Activated CD8-positive, alpha-beta memory T cell treated with anti-CD3 and anti-CD28 coated beads, Interleukin-2, amount 50 U/mL, for 24 hours (primary cell): ENCODE data around the gene ABHD17C.
"Not testable (repeated sequence)": the region's sequence is repeated elsewhere in the genome, so short reads cannot be mapped to it uniquely, and the experiment has no call there.

Experiments
- DNase-seq: peaks from one replicate; pipeline ENCODE4 v3.0.0-alpha.2; 2020; ENCODE audit errors: extremely low read depth

Gene ABHD17C

GRCh38 chr15:80730926-80731325, 35.8 kb downstream of the ABHD17C start:
- no peak for DNase-seq

GRCh38 chr15:80732167-80732566, 37.1 kb downstream of the ABHD17C start:
- no peak for DNase-seq

- DNase-seq = no peak
Observed at GRCh38 chr15:80732818-80733217, 37.7 kb downstream of the ABHD17C start.

- DNase-seq = no peak
Observed at GRCh38 chr15:80733460-80733859, 38.4 kb downstream of the ABHD17C start.

- no peak for DNase-seq
Observed at GRCh38 chr15:80735344-80735743, 40.2 kb downstream of the ABHD17C start.

- no peak for DNase-seq
Observed at GRCh38 chr15:80736560-80736959, 41.5 kb downstream of the ABHD17C start.

GRCh38 chr15:80739919-80740318, 44.8 kb downstream of the ABHD17C start:
- DNase-seq = no peak

- no peak for DNase-seq
Observed at GRCh38 chr15:80742081-80742480, 47.0 kb downstream of the ABHD17C start.

GRCh38 chr15:80743189-80743833, 48.2 kb downstream of the ABHD17C start:
- no peak for DNase-seq

- no peak for DNase-seq
Observed at GRCh38 chr15:80744415-80744814, 49.3 kb downstream of the ABHD17C start.

GRCh38 chr15:80744826-80745225, 49.7 kb downstream of the ABHD17C start:
- no peak for DNase-seq

- DNase-seq = no peak
Observed at GRCh38 chr15:80745888-80746287, 50.8 kb downstream of the ABHD17C start.

- no peak for DNase-seq
Observed at GRCh38 chr15:80747317-80748053, 52.4 kb downstream of the ABHD17C start.

- DNase-seq = no peak
Observed at GRCh38 chr15:80749589-80749988, 54.5 kb downstream of the ABHD17C start.

GRCh38 chr15:80750575-80750974, 55.5 kb downstream of the ABHD17C start:
- DNase-seq = no peak

- DNase-seq = no peak
Observed at GRCh38 chr15:80752204-80752603, 57.1 kb downstream of the ABHD17C start.

- DNase-seq = no peak
Observed at GRCh38 chr15:80753161-80753560, 58.1 kb downstream of the ABHD17C start.

- no peak for DNase-seq
Observed at GRCh38 chr15:80754014-80754413, 58.9 kb downstream of the ABHD17C start.

GRCh38 chr15:80755885-80756284, 60.8 kb downstream of the ABHD17C start:
- no peak for DNase-seq

GRCh38 chr15:80758130-80758745, 63.1 kb downstream of the ABHD17C start:
- DNase-seq = no peak

GRCh38 chr15:80760960-80761359, 65.8 kb downstream of the ABHD17C start:
- DNase-seq = no peak

- DNase-seq = no peak
Observed at GRCh38 chr15:80761754-80762153, 66.6 kb downstream of the ABHD17C start.

- DNase-seq = not testable (repeated sequence)
Observed at GRCh38 chr15:80763235-80763634, 68.1 kb downstream of the ABHD17C start.
